Endothelial cell of umbilical vein (primary cell): ENCODE measurements around the gene ELF4. TPM values are rescaled to one million over a fixed set of nuclear protein-coding genes. Genes with fewer than 3 reads are reported as not detected.

ENCODE experiments used
- BruUV-seq: library from RNA; stranded (reverse); fragments of 400-500 nt; replicated peaks from 2 replicates; lab custom pipeline; 2021; lab: Mats Ljungman, UMichigan
- CTCF ChIA-PET: fragments of 300-600, 350-600 bp; sonication (Branson Sonifier 250); formaldehyde crosslinking; loops from one replicate; lab custom pipeline; 2021; ENCODE audit warnings: antibody characterized with exemption, inconsistent platforms; lab: Charles Lee
- POLR2A ChIA-PET: fragments of 300-600, 350-600 bp; sonication (Branson Sonifier 250); formaldehyde crosslinking; loops from one replicate; lab custom pipeline; 2021; ENCODE audit warnings: antibody characterized with exemption, inconsistent platforms; lab: Charles Lee
- DNase-seq: peaks from one replicate; pipeline ENCODE4 v3.0.0-alpha.2; 2011; ENCODE audit warnings: low read depth, low spot score
- FAIRE-seq: peaks from 2 replicates; lab custom pipeline; 2011; peaks lifted over from hg19 to GRCh38; lab: Jason Lieb, UNC
- H2AFZ ChIP-seq: 2 replicates; pipeline ENCODE4 v1.6.0; 2012; ENCODE audit warnings: low read depth, low read length, control low read depth, inconsistent platforms
- H3K27ac ChIP-seq: 2 replicates; pipeline ENCODE4 v1.5.1; 2011; ENCODE audit warnings: low read depth, mild to moderate bottlenecking, control low read depth, low read length, moderate library complexity; ENCODE audit not compliant: insufficient read depth
- H3K27me3 ChIP-seq, 2 experiments: 2 replicates each; pipeline versions ENCODE4 v1.6.0 to v1.6.1; 2011; ENCODE audit warnings: low read length in 2 of 2, mixed read lengths in 1 of 2; ENCODE audit not compliant: control insufficient read depth in 2 of 2, insufficient read depth in 2 of 2
- H3K36me3 ChIP-seq, 2 experiments: 2 replicates in 1 of 2; 3 replicates in 1 of 2; pipeline ENCODE4 v1.5.1; 2011; ENCODE audit warnings: low read length in 2 of 2, mild to moderate bottlenecking in 1 of 2, moderate library complexity in 1 of 2; ENCODE audit not compliant: control insufficient read depth in 2 of 2, insufficient read depth in 2 of 2; ENCODE audit errors: extremely low read depth in 1 of 2
- H3K4me1 ChIP-seq: 3 replicates; pipeline ENCODE4 v1.5.1; 2011; ENCODE audit warnings: mild to moderate bottlenecking, low read length; ENCODE audit not compliant: control insufficient read depth, insufficient read depth; ENCODE audit errors: extremely low read depth
- H3K4me2 ChIP-seq: 2 replicates; pipeline ENCODE4 v1.6.1; 2011; ENCODE audit warnings: low read length, control low read depth, mixed read lengths; ENCODE audit not compliant: insufficient read depth
- H3K4me3 ChIP-seq, 3 experiments: fragments of 200-600 bp in 1 of 3; sonication (generic), shearing (Covaris generic) in 1 of 3; replicated peaks in 1 of 3; 2 replicates each; pipeline ENCODE4 v1.5.1; 2011 to 2016; ENCODE audit warnings: control low read depth in 3 of 3, low read length in 3 of 3, mild to moderate bottlenecking in 2 of 3, inconsistent platforms in 1 of 3, low read depth in 1 of 3, moderate library complexity in 1 of 3; ENCODE audit not compliant: insufficient read depth in 1 of 3
- H3K79me2 ChIP-seq: 2 replicates; pipeline ENCODE4 v1.6.0; 2012; ENCODE audit warnings: low read length, inconsistent platforms; ENCODE audit not compliant: control insufficient read depth, insufficient read depth
- H3K9ac ChIP-seq: replicated peaks from 2 replicates; pipeline ENCODE3; 2011; ENCODE audit warnings: low read length, control low read depth; ENCODE audit not compliant: insufficient read depth; ENCODE audit errors: extremely low read depth
- H3K9me1 ChIP-seq: replicated peaks from 3 replicates; pipeline ENCODE4 v1.6.0; 2011; ENCODE audit warnings: mild to moderate bottlenecking, low read length; ENCODE audit not compliant: control insufficient read depth, insufficient read depth; ENCODE audit errors: extremely low read depth
- H3K9me3 ChIP-seq: replicated peaks from 2 replicates; pipeline ENCODE4 v1.5.1; 2012; ENCODE audit warnings: low read length, inconsistent platforms; ENCODE audit not compliant: control insufficient read depth, insufficient read depth
- H4K20me1 ChIP-seq: replicated peaks from 2 replicates; pipeline ENCODE3; 2011; ENCODE audit warnings: mild to moderate bottlenecking, low read length; ENCODE audit not compliant: control insufficient read depth, insufficient read depth; ENCODE audit errors: extremely low read depth
- EZH2 ChIP-seq: IDR thresholded peaks from 2 replicates; pipeline ENCODE4 v1.6.1; 2012; ENCODE audit warnings: borderline replicate concordance, low read depth, mild to moderate bottlenecking, moderate library complexity, low read length, inconsistent platforms; ENCODE audit not compliant: severe bottlenecking
- FOS ChIP-seq: IDR thresholded peaks from 2 replicates; pipeline ENCODE4 v1.6.1; 2011; ENCODE audit warnings: mild to moderate bottlenecking, low read length, moderate library complexity, borderline replicate concordance; ENCODE audit not compliant: insufficient read depth
- GATA2 ChIP-seq: IDR thresholded peaks from 2 replicates; pipeline ENCODE4 v1.7.0; 2011; ENCODE audit warnings: low read depth, mild to moderate bottlenecking, moderate library complexity, mixed read lengths, low read length; ENCODE audit not compliant: insufficient read length, insufficient read depth
- JUN ChIP-seq: IDR thresholded peaks from 2 replicates; pipeline ENCODE4 v1.6.1; 2011; ENCODE audit warnings: borderline replicate concordance, low read depth; ENCODE audit not compliant: insufficient read length, insufficient read depth
- MYC ChIP-seq: IDR thresholded peaks from one replicate; pipeline ENCODE4 v1.6.1; 2011; ENCODE audit warnings: mild to moderate bottlenecking, low read depth, low read length
- POLR2A ChIP-seq: IDR thresholded peaks from 2 replicates; pipeline ENCODE4 v1.6.1; 2012; ENCODE audit warnings: low read depth, mild to moderate bottlenecking, control low read depth, low read length
- POLR2AphosphoS5 ChIP-seq: IDR thresholded peaks from 2 replicates; pipeline ENCODE4 v1.6.1; 2012; ENCODE audit warnings: low read depth, mild to moderate bottlenecking, control low read depth, low read length, moderate library complexity; ENCODE audit not compliant: insufficient read depth
- dilution Hi-C: fragments of 300-500 bp; cut with MboI; formaldehyde crosslinking; loops from one replicate; pipeline ENCODE4 v1.15.0; 2019; ENCODE audit warnings: low sequenced_read_pairs; ENCODE audit not compliant: extremely low pct_ligation_motif_present
- intact Hi-C: fragments of 100-400 bp; cut with micrococcal nuclease; formaldehyde crosslinking; loops from one replicate; pipeline ENCODE4 v1.10.0; 2022
- polyA plus RNA-seq, 4 experiments: library from polyadenylated mRNA; depleted of rRNA in 3 of 4; stranded (reverse) in 3 of 4; unstranded in 1 of 4; fragments of >200 nt; gene quantifications; 2 replicates each; pipeline versions ENCODE4 v1.2.1 to v1.2.3, GENCODE V29; 2011 to 2012; ENCODE audit warnings: missing spikeins in 1 of 4
- total RNA-seq: library from RNA; stranded (reverse); gene quantifications from 2 replicates; pipeline ENCODE4 v1.2.3, GENCODE V29; 2021
- TF ChIP-seq, protein P1 (sequence below): IDR thresholded peaks from 2 replicates; pipeline ENCODE4 v1.6.1; 2011; ENCODE audit not compliant: insufficient read depth, insufficient read length
- TF ChIP-seq, protein P2 (sequence below), 2 donors: IDR thresholded peaks; 1 replicate in 1 of 2; 2 replicates in 1 of 2; pipeline ENCODE4 v1.5.1; 2011; ENCODE audit warnings: low read length in 2 of 2, mild to moderate bottlenecking in 2 of 2, moderate library complexity in 2 of 2, control low read depth in 1 of 2, inconsistent platforms in 1 of 2, low read depth in 1 of 2; ENCODE audit not compliant: insufficient read depth in 1 of 2; ENCODE audit errors: extremely low read depth in 1 of 2

Gene ELF4
- total and polyA plus RNA-seq, 2 donors (not counting 3 experiments of a cell fraction or from before 2014, with no cell fraction given) = 31.9 to 33.4 TPM

GRCh38 chrX:130145123-130145522, 34.8 kb upstream of the ELF4 start:
- POLR2A ChIA-PET = no interaction called here
- Histone ChIP-seq H2AFZ (no peak overlapping the region), H3K9me1 (no peaks in the 10 kb centered on the region), H3K9me3 (no peaks in the 10 kb centered on the region), H3K27me3 (no peaks in the 10 kb centered on the region), H3K27ac (no peak overlapping the region), H3K4me3 (no peak overlapping the region), H3K9ac (no peak overlapping the region), H4K20me1 (no peaks in the 10 kb centered on the region), H3K4me1 (no peaks in the 10 kb centered on the region), H3K79me2 (no peaks in the 10 kb centered on the region), H3K36me3 (peaks cover 0 to 3% of the 10 kb centered on the region in 2 experiments), H3K4me2 (no peak overlapping the region)
- TF ChIP-seq GATA2 (no peak), FOS (no peak), JUN (no peak), EZH2 (no peak), POLR2AphosphoS5 (no peak), MYC (no peak), POLR2A (no peak)
- TF ChIP-seq, protein P1, sequence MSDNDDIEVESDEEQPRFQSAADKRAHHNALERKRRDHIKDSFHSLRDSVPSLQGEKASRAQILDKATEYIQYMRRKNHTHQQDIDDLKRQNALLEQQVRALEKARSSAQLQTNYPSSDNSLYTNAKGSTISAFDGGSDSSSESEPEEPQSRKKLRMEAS = no peak
- TF ChIP-seq, protein P2, sequence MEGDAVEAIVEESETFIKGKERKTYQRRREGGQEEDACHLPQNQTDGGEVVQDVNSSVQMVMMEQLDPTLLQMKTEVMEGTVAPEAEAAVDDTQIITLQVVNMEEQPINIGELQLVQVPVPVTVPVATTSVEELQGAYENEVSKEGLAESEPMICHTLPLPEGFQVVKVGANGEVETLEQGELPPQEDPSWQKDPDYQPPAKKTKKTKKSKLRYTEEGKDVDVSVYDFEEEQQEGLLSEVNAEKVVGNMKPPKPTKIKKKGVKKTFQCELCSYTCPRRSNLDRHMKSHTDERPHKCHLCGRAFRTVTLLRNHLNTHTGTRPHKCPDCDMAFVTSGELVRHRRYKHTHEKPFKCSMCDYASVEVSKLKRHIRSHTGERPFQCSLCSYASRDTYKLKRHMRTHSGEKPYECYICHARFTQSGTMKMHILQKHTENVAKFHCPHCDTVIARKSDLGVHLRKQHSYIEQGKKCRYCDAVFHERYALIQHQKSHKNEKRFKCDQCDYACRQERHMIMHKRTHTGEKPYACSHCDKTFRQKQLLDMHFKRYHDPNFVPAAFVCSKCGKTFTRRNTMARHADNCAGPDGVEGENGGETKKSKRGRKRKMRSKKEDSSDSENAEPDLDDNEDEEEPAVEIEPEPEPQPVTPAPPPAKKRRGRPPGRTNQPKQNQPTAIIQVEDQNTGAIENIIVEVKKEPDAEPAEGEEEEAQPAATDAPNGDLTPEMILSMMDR (IDR thresholded peaks at IDR 0.05; ENCODE audit: extremely low read depth in 1 of 2, insufficient read depth in 1 of 2, low read depth in 1 of 2, low read length in 2 of 2) = no peak
- no TSS peak for BruUV-seq
- FAIRE-seq (peak; percentile 26), DNase-seq (no peak)
- CTCF ChIA-PET = no interaction called here
- intact Hi-C loops (loop anchor here (1.0 kb wide), 1 partner anchor 19 kb away; no protein-coding TSS in a partner anchor), dilution Hi-C loops (no loop called here)
